Measurements from ENCODE around the gene PTCD2. TPM values are rescaled to one million over a fixed set of nuclear protein-coding genes. Genes with fewer than 3 reads are reported as not detected.

Gene PTCD2
- total RNA-seq, 1 experiment from 2014 or later, result 24.9 TPM

GRCh38 chr5:72298711-72299110 is 21.5 kb upstream of the PTCD2 start:
- H3K4me2 ChIP-seq (ENCODE audit: low read depth, low read length, poor library complexity, severe bottlenecking), result peak overlapping the region; percentile 61
- H3K9me3 ChIP-seq (ENCODE audit: low read length), result no peaks in the 10 kb centered on the region
- no peaks in the 10 kb centered on the region for H3K27me3 ChIP-seq (ENCODE audit: low read length)
- H3K79me2 ChIP-seq (ENCODE audit: low read length), result peaks cover 91% of the 10 kb centered on the region
- H3K27ac ChIP-seq (ENCODE audit: low read length), result peak overlapping the region; percentile 93
- DNase-seq, result no peak
- peaks cover 24% of the 10 kb centered on the region; the same call in 1 of the 2 replicates for H3K36me3 ChIP-seq (ENCODE audit: insufficient read depth, low read length)
- no peak overlapping the region for H3K4me3 ChIP-seq (ENCODE audit: low read length)
- no peak overlapping the region for H2AFZ ChIP-seq (ENCODE audit: low read length)
- H4K20me1 ChIP-seq (ENCODE audit: insufficient read depth, low read depth, low read length), result no peaks in the 10 kb centered on the region
- no peaks in the 10 kb centered on the region for H3K9me2 ChIP-seq (replicated peaks; ENCODE audit: insufficient read depth, low read length)
- H3K9ac ChIP-seq (ENCODE audit: low read length), result no peak overlapping the region
- H3K4me1 ChIP-seq (ENCODE audit: low read length), result peaks cover 100% of the 10 kb centered on the region

DNA sequence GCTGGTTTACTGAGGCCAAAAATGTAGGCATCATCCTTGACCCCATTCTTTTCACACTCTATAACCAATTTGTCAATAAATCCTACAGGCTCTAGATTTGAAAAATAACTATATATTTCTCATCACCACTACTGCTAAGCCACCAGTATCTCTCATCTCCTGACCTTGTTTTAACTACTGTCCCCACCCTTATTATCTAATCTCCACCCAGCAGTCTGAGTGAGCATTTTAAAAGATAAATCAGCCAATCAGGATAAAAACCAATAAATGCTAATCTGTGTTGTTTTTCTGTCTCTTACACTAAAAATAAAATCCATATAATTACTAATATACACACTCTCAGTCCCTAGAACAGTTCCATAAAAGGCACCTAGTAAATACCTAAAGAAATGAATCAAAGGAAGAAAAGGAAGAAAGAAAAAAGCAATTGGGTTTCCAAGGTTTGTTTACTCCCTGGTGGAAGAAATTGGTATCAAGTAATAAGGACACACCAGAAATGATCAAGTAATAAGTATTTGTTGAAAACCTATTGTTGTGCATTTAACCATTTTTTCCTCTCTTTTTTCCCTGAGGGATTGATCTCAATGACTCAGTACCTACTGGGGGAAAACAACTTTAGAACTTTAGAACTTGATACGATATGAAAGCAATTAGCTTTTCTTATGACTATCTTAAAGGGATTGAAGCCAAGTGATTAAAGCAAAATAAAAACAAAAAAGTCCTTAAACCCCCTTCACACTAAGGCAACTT is 19.4 kb upstream of the PTCD2 start:
- no peak overlapping the region for H2AFZ ChIP-seq (ENCODE audit: low read length)
- peak overlapping the region; percentile 93 for H3K27ac ChIP-seq (ENCODE audit: low read length)
- peaks cover 99% of the 10 kb centered on the region for H3K4me1 ChIP-seq (ENCODE audit: low read length)

GRCh38 chr5:72301557-72301956 is 18.6 kb upstream of the PTCD2 start:
- peak; percentile 91 for DNase-seq
- Histone ChIP-seq H3K27ac (ENCODE audit: low read length) (peak overlapping the region; percentile 93), H3K4me3 (ENCODE audit: low read length) (peak overlapping the region; percentile 42), H3K79me2 (ENCODE audit: low read length) (peaks cover 91% of the 10 kb centered on the region), H3K9me2 (replicated peaks; ENCODE audit: insufficient read depth, low read length) (no peaks in the 10 kb centered on the region), H3K27me3 (ENCODE audit: low read length) (no peaks in the 10 kb centered on the region), H3K4me2 (ENCODE audit: low read depth, low read length, poor library complexity, severe bottlenecking) (peak overlapping the region; percentile 61), H4K20me1 (ENCODE audit: insufficient read depth, low read depth, low read length) (no peaks in the 10 kb centered on the region), H3K9me3 (ENCODE audit: low read length) (no peaks in the 10 kb centered on the region), H3K36me3 (ENCODE audit: insufficient read depth, low read length) (peaks cover 12% of the 10 kb centered on the region; the same call in 1 of the 2 replicates), H2AFZ (ENCODE audit: low read length) (no peak overlapping the region), H3K9ac (ENCODE audit: low read length) (peak overlapping the region; percentile 59), H3K4me1 (ENCODE audit: low read length) (peaks cover 99% of the 10 kb centered on the region)

More for the DNA sequence above, 19.4 kb upstream of the PTCD2 start:
- Histone ChIP-seq H3K36me3 (ENCODE audit: insufficient read depth, low read length) (peaks cover 12% of the 10 kb centered on the region; the same call in 1 of the 2 replicates), H3K4me2 (ENCODE audit: low read depth, low read length, poor library complexity, severe bottlenecking) (peak overlapping the region; percentile 61), H3K9me2 (replicated peaks; ENCODE audit: insufficient read depth, low read length) (no peaks in the 10 kb centered on the region), H3K4me3 (ENCODE audit: low read length) (peak overlapping the region; percentile 42), H4K20me1 (ENCODE audit: insufficient read depth, low read depth, low read length) (no peaks in the 10 kb centered on the region), H3K79me2 (ENCODE audit: low read length) (peaks cover 91% of the 10 kb centered on the region), H3K9me3 (ENCODE audit: low read length) (no peaks in the 10 kb centered on the region), H3K9ac (ENCODE audit: low read length) (peak overlapping the region; percentile 59), H3K27me3 (ENCODE audit: low read length) (no peaks in the 10 kb centered on the region)
- DNase-seq, result no peak

DNA sequence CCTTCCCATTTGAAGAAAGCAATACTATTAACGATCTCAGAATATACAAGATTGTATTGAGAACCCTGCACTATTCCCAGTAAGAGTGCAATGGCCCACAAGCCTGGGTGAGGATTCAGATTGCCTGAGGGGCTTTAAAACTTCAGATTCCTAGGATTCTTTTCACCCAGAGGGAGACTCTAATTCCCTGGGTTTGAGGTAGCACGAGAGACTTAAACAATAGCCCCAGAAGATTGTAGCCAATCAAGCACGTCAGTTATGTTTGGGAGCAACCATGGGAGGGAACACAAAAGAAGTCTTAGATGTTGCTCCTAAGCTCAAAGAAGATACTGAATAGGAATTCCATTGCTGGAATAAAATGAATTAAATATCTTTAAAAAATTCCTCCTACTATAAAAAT is 18.0 kb upstream of the PTCD2 start:
- Histone ChIP-seq H3K9me3 (ENCODE audit: low read length) (no peaks in the 10 kb centered on the region), H3K36me3 (ENCODE audit: insufficient read depth, low read length) (peaks cover 6% of the 10 kb centered on the region; the same call in 1 of the 2 replicates), H3K79me2 (ENCODE audit: low read length) (peaks cover 91% of the 10 kb centered on the region), H3K4me3 (ENCODE audit: low read length) (peak overlapping the region; percentile 42), H3K4me2 (ENCODE audit: low read depth, low read length, poor library complexity, severe bottlenecking) (peak overlapping the region; percentile 61), H3K9me2 (replicated peaks; ENCODE audit: insufficient read depth, low read length) (no peaks in the 10 kb centered on the region), H3K27me3 (ENCODE audit: low read length) (no peaks in the 10 kb centered on the region), H3K9ac (ENCODE audit: low read length) (peak overlapping the region; percentile 59), H3K4me1 (ENCODE audit: low read length) (peaks cover 99% of the 10 kb centered on the region), H2AFZ (ENCODE audit: low read length) (no peak overlapping the region), H3K27ac (ENCODE audit: low read length) (peak overlapping the region; percentile 93), H4K20me1 (ENCODE audit: insufficient read depth, low read depth, low read length) (no peaks in the 10 kb centered on the region)
- DNase-seq, result no peak

DNA sequence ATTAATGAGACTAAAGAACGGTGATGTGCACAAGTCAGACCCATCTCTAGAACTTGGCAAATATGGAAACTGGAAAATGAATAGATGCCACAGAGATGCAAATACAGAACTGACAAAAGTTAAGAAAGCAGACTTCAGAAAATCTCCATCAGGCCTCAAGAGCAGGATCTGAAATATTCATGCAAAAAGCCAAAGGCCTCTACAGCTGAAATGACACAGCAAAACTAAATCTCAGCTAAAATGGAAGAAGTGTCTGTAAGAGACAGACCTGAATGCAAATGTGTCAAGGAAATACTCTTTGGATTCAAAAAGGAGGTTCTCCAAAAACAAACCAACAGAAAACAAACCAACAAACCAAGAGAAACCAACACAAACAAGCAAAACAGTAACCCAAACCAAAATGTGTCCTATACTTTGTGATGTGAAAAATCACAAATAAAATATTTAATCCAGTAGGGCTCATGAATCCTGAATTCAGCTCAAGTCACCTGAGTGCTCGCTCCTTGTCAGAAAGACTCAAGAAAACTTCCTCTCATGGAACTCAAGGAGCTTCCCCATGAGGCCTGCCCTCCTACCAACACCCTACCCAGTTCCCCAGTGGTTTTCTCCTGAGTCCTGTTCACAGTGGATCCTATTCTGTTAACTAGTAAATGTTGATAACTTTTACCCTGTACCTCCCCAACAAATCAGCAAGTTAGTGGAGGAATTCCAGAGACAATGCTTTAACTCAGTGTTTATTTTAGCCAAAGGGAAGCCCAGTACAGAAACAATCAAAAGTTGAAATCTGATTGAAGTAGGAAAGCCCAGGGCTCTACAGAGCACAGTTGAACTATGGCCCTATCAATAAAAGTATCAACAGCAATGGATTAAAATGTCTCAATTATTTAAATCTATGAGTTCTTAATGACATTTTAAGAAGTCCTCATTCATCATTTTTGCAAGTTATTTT is 14.7 kb upstream of the PTCD2 start:
- Histone ChIP-seq H3K9me2 (replicated peaks; ENCODE audit: insufficient read depth, low read length) (no peaks in the 10 kb centered on the region), H3K79me2 (ENCODE audit: low read length) (peaks cover 75% of the 10 kb centered on the region), H3K27me3 (ENCODE audit: low read length) (no peaks in the 10 kb centered on the region), H3K4me3 (ENCODE audit: low read length) (peak overlapping the region; percentile 30), H3K4me2 (ENCODE audit: low read depth, low read length, poor library complexity, severe bottlenecking) (peak overlapping the region; percentile 97), H3K9me3 (ENCODE audit: low read length) (no peaks in the 10 kb centered on the region), H3K4me1 (ENCODE audit: low read length) (peaks cover 81% of the 10 kb centered on the region), H3K27ac (ENCODE audit: low read length) (peak overlapping the region; percentile 93), H4K20me1 (ENCODE audit: insufficient read depth, low read depth, low read length) (no peaks in the 10 kb centered on the region), H3K36me3 (ENCODE audit: insufficient read depth, low read length) (peaks cover 17% of the 10 kb centered on the region; the same call in 1 of the 2 replicates), H3K9ac (ENCODE audit: low read length) (peak overlapping the region; percentile 49), H2AFZ (ENCODE audit: low read length) (no peak overlapping the region)
- DNase-seq, result peak; percentile 87

DNA sequence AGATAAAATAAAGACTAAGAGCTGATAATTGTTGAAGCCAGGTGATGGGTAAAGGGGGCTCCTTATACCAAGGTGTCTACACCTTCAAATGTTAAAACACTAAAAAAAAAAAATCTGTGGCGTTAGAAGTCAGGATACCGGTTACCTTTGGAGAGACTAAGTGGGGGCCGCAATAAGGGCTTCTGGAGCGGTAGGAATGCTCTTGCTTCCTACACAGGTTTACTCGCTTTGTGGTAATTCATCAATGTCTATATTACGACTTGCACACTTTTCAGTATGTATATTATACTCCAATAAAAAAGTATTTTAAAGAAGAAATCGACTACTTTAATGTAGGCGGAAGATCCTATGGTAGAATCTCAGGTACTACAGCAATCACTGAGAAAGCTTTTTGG is 12.6 kb upstream of the PTCD2 start:
- H4K20me1 ChIP-seq (ENCODE audit: insufficient read depth, low read depth, low read length), result no peaks in the 10 kb centered on the region
- H3K9ac ChIP-seq (ENCODE audit: low read length), result peak overlapping the region; percentile 97
- peaks cover 56% of the 10 kb centered on the region for H3K79me2 ChIP-seq (ENCODE audit: low read length)
- H2AFZ ChIP-seq (ENCODE audit: low read length), result no peak overlapping the region
- no peaks in the 10 kb centered on the region for H3K9me3 ChIP-seq (ENCODE audit: low read length)
- H3K4me1 ChIP-seq (ENCODE audit: low read length), result peaks cover 60% of the 10 kb centered on the region
- peak overlapping the region; percentile 77 for H3K4me3 ChIP-seq (ENCODE audit: low read length)
- no peaks in the 10 kb centered on the region for H3K27me3 ChIP-seq (ENCODE audit: low read length)
- H3K36me3 ChIP-seq (ENCODE audit: insufficient read depth, low read length), result peaks cover 28% of the 10 kb centered on the region; the same call in 1 of the 2 replicates
- H3K9me2 ChIP-seq (replicated peaks; ENCODE audit: insufficient read depth, low read length), result no peaks in the 10 kb centered on the region
- peak overlapping the region; percentile 93 for H3K27ac ChIP-seq (ENCODE audit: low read length)
- DNase-seq, result peak; percentile 59
- H3K4me2 ChIP-seq (ENCODE audit: low read depth, low read length, poor library complexity, severe bottlenecking), result peak overlapping the region; percentile 97

DNA sequence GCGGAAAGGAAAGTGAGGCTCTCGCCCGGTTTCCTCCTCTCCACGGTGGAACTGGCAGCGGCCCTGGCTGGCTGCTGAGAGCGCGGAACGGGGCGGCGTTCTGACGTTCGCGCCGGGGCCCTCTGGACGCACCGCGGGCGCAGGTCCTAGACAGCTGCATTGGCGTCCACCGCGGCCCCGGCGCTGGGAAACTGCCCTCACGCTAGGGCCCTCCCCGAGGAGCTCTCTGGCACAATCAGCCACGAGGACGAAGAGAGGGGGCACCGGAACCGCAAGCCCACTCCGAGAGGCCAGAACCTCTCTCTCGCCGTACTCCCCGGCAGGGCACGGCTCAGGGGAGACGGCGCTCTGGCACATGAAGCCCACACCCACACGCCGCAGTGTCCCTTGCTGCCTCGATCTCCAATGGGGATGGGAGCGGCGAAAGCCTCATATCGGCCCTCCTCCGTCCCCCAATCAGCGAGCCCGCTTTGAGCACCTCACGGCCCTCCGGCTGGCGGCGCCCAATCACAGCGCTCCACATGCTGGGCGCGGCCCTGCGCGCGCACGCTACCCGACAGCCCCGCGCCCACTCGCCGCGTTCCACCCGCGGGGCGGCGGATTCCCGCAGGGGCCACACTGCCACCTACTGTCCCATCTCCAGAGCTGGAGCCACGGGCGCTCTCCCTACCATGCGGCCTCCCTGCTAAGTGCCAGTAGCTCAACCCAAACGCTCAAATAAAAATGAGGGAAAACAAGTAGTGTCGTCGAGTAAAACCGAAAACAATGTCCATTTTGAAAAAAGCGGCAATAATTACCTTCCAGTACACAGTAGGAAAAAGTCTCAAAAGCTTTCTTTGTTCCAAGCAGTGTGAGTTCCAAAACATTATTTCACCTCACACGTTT is 12.0 kb upstream of the PTCD2 start:
- Histone ChIP-seq H4K20me1 (ENCODE audit: insufficient read depth, low read depth, low read length) (no peaks in the 10 kb centered on the region), H3K79me2 (ENCODE audit: low read length) (peaks cover 55% of the 10 kb centered on the region), H3K4me1 (ENCODE audit: low read length) (peaks cover 54% of the 10 kb centered on the region)

More for the DNA sequence above, 12.0 kb upstream of the PTCD2 start:
- Histone ChIP-seq H3K9me2 (replicated peaks; ENCODE audit: insufficient read depth, low read length) (no peaks in the 10 kb centered on the region), H3K9ac (ENCODE audit: low read length) (peak overlapping the region; percentile 97), H3K27ac (ENCODE audit: low read length) (peak overlapping the region; percentile 93), H2AFZ (ENCODE audit: low read length) (peak overlapping the region; percentile 71), H3K9me3 (ENCODE audit: low read length) (no peaks in the 10 kb centered on the region), H3K4me2 (ENCODE audit: low read depth, low read length, poor library complexity, severe bottlenecking) (peak overlapping the region; percentile 97), H3K27me3 (ENCODE audit: low read length) (no peaks in the 10 kb centered on the region), H3K4me3 (ENCODE audit: low read length) (peak overlapping the region; percentile 77), H3K36me3 (ENCODE audit: insufficient read depth, low read length) (peaks cover 32% of the 10 kb centered on the region; the same call in 1 of the 2 replicates)
- DNase-seq, result peak; percentile 98
